ENCODE data around the gene DIPK2B. TPM values are rescaled to one million over a fixed set of nuclear protein-coding genes. Genes with fewer than 3 reads are reported as not detected.
A peak's percentile ranks its signal among the peaks of the same experiment; 100 is the strongest.

DIPK2B gene, protein sequence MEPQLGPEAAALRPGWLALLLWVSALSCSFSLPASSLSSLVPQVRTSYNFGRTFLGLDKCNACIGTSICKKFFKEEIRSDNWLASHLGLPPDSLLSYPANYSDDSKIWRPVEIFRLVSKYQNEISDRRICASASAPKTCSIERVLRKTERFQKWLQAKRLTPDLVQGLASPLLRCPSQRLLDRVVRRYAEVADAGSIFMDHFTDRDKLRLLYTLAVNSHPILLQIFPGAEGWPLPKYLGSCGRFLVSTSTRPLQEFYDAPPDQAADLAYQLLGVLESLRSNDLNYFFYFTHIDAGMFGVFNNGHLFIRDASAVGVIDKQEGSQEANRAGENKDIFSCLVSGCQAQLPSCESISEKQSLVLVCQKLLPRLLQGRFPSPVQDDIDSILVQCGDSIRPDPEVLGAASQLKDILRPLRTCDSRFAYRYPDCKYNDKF
- total RNA-seq (2021) (not detected in 2 replicates), Bru-seq, nascent RNA (not detected), BruChase-seq, experiment 1, labeled RNA remaining after a 2-hour chase (not detected), BruChase-seq, experiment 2, labeled RNA remaining after a 6-hour chase (not detected)
- long read RNA-seq = 0 reads

- no peak within 1 kb of the TSS for H3K27ac ChIP-seq (ENCODE audit: low read depth, low read length, poor library complexity, severe bottlenecking)
- H3K36me3 ChIP-seq (ENCODE audit: insufficient read depth, low read length, poor library complexity, severe bottlenecking) = no peaks in the 10 kb centered on the region
- no peaks in the 10 kb centered on the region for H3K4me1 ChIP-seq (ENCODE audit: insufficient read depth, low read length, poor library complexity, severe bottlenecking)
- BruUV-seq (replicated peaks) = no TSS peak
- ChIA-PET CTCF (no interaction called here), POLR2A (ENCODE audit: low non-redundant PET) (no interaction called here)
- peaks cover 27% of the 10 kb centered on the region for H3K27me3 ChIP-seq (replicated peaks; ENCODE audit: insufficient read depth, low read depth, low read length, poor library complexity)
- TF ChIP-seq EZH2 (IDR thresholded peaks at IDR 0.05; ENCODE audit: borderline replicate concordance, low read depth, low read length, poor library complexity, severe bottlenecking) = no peak
- TF ChIP-seq, protein P1, sequence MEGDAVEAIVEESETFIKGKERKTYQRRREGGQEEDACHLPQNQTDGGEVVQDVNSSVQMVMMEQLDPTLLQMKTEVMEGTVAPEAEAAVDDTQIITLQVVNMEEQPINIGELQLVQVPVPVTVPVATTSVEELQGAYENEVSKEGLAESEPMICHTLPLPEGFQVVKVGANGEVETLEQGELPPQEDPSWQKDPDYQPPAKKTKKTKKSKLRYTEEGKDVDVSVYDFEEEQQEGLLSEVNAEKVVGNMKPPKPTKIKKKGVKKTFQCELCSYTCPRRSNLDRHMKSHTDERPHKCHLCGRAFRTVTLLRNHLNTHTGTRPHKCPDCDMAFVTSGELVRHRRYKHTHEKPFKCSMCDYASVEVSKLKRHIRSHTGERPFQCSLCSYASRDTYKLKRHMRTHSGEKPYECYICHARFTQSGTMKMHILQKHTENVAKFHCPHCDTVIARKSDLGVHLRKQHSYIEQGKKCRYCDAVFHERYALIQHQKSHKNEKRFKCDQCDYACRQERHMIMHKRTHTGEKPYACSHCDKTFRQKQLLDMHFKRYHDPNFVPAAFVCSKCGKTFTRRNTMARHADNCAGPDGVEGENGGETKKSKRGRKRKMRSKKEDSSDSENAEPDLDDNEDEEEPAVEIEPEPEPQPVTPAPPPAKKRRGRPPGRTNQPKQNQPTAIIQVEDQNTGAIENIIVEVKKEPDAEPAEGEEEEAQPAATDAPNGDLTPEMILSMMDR (conservative IDR thresholded peaks at IDR 0.05; ENCODE audit: low read depth, low read length) = no peak
- intact Hi-C loops (cut with micrococcal nuclease; ENCODE audit: unreplicated experiment) = no loop called here
- H3K9me3 ChIP-seq (ENCODE audit: low read depth, low read length, poor library complexity, severe bottlenecking) = peaks cover 3% of the 10 kb centered on the region
- no peak within 1 kb of the TSS for H3K4me3 ChIP-seq (ENCODE audit: low read depth, low read length, poor library complexity, severe bottlenecking)
- DNase-seq (ENCODE audit: low spot score) = no peak
Observed at GRCh38 chrX:45200741-45201234, at the start of gene DIPK2B. Gene DIPK2B, minus strand, starts transcription at chrX:45200876. Its CDS starts 50 bp downstream, at chrX:45200826.

- no peak for TF ChIP-seq EZH2 (IDR thresholded peaks at IDR 0.05; ENCODE audit: borderline replicate concordance, low read depth, low read length, poor library complexity, severe bottlenecking)
- TF ChIP-seq, protein P1 (conservative IDR thresholded peaks at IDR 0.05; ENCODE audit: low read depth, low read length) = peak; percentile 30; the same call in 1 of the 2 replicates
- intact Hi-C loops (cut with micrococcal nuclease; ENCODE audit: unreplicated experiment) = no loop called here
- no peak overlapping the region for H3K27ac ChIP-seq (ENCODE audit: low read depth, low read length, poor library complexity, severe bottlenecking)
- CTCF ChIA-PET = no interaction called here
- H3K4me3 ChIP-seq (ENCODE audit: low read depth, low read length, poor library complexity, severe bottlenecking) = no peak overlapping the region
- DNase-seq (ENCODE audit: low spot score) = peak; percentile 7
- H3K4me1 ChIP-seq (ENCODE audit: insufficient read depth, low read length, poor library complexity, severe bottlenecking) = no peaks in the 10 kb centered on the region
- POLR2A ChIA-PET (ENCODE audit: low non-redundant PET) = no interaction called here
- no peaks in the 10 kb centered on the region for H3K27me3 ChIP-seq (replicated peaks; ENCODE audit: insufficient read depth, low read depth, low read length, poor library complexity)
- H3K36me3 ChIP-seq (ENCODE audit: insufficient read depth, low read length, poor library complexity, severe bottlenecking) = no peaks in the 10 kb centered on the region
- no TSS peak for BruUV-seq (replicated peaks)
- no peaks in the 10 kb centered on the region for H3K9me3 ChIP-seq (ENCODE audit: low read depth, low read length, poor library complexity, severe bottlenecking)
Observed at GRCh38 chrX:45240301-45240700, 39.6 kb upstream of the DIPK2B start.

GRCh38 chrX:45238489-45238888 is 37.8 kb upstream of the DIPK2B start:
- H3K27ac ChIP-seq (ENCODE audit: low read depth, low read length, poor library complexity, severe bottlenecking) = no peak overlapping the region
- CTCF ChIA-PET = no interaction called here

More at GRCh38 chrX:45238489-45238888, 37.8 kb upstream of the DIPK2B start:
- Histone ChIP-seq H3K9me3 (ENCODE audit: low read depth, low read length, poor library complexity, severe bottlenecking) (no peaks in the 10 kb centered on the region), H3K27me3 (replicated peaks; ENCODE audit: insufficient read depth, low read depth, low read length, poor library complexity) (no peaks in the 10 kb centered on the region), H3K4me3 (ENCODE audit: low read depth, low read length, poor library complexity, severe bottlenecking) (no peak overlapping the region), H3K4me1 (ENCODE audit: insufficient read depth, low read length, poor library complexity, severe bottlenecking) (no peaks in the 10 kb centered on the region), H3K36me3 (ENCODE audit: insufficient read depth, low read length, poor library complexity, severe bottlenecking) (no peaks in the 10 kb centered on the region)
- no peak for DNase-seq (ENCODE audit: low spot score)
- no TSS peak for BruUV-seq (replicated peaks)
- intact Hi-C loops (cut with micrococcal nuclease; ENCODE audit: unreplicated experiment) = no loop called here
- POLR2A ChIA-PET (ENCODE audit: low non-redundant PET) = no interaction called here
- TF ChIP-seq EZH2 (IDR thresholded peaks at IDR 0.05; ENCODE audit: borderline replicate concordance, low read depth, low read length, poor library complexity, severe bottlenecking) = no peak
- TF ChIP-seq, protein P1 (conservative IDR thresholded peaks at IDR 0.05; ENCODE audit: low read depth, low read length) = no peak

Data from A673 (cell line).